ENCODE measurements around the gene FXYD4.
"Not testable (repeated sequence)": the region's sequence is repeated elsewhere in the genome, so short reads cannot be mapped to it uniquely, and the experiment has no call there.

Gene FXYD4

GRCh38 chr10:43327986-43328385, 43.5 kb upstream of the FXYD4 start:
- H3K4me3 ChIP-seq (ENCODE audit: low read length, poor library complexity, severe bottlenecking) = no peak overlapping the region
- H3K36me3 ChIP-seq (ENCODE audit: insufficient read depth, low read length) = no peaks in the 10 kb centered on the region
- H3K4me1 ChIP-seq (ENCODE audit: insufficient read depth, low read length, poor library complexity, severe bottlenecking) = peaks cover 15% of the 10 kb centered on the region
- H4K20me1 ChIP-seq (ENCODE audit: insufficient read depth, low read length, poor library complexity, severe bottlenecking) = no peaks in the 10 kb centered on the region
- no peaks in the 10 kb centered on the region for H3K9me2 ChIP-seq (replicated peaks; ENCODE audit: low read depth, low read length)
- no peaks in the 10 kb centered on the region for H3K27me3 ChIP-seq (ENCODE audit: insufficient read depth, low read length, poor library complexity, severe bottlenecking)
- no peaks in the 10 kb centered on the region for H3K79me2 ChIP-seq (ENCODE audit: insufficient read depth, low read length)
- H3K4me2 ChIP-seq (ENCODE audit: low read depth, low read length, poor library complexity, severe bottlenecking) = no peak overlapping the region
- no peaks in the 10 kb centered on the region for H3K9me3 ChIP-seq (ENCODE audit: insufficient read depth, low read depth, low read length)
- no peak overlapping the region for H2AFZ ChIP-seq (ENCODE audit: low read length)
- no peak for TF ChIP-seq CTCF (conservative IDR thresholded peaks at IDR 0.05; ENCODE audit: low read length)
- TF ChIP-seq EZH2phosphoT487 (IDR thresholded peaks at IDR 0.05; ENCODE audit: borderline replicate concordance) = no peak
- no peak overlapping the region for H3K9ac ChIP-seq (ENCODE audit: low read depth, low read length, poor library complexity, severe bottlenecking)
- H3F3A ChIP-seq (ENCODE audit: low read depth) = no peaks in the 10 kb centered on the region

GRCh38 chr10:43328810-43329209, 42.6 kb upstream of the FXYD4 start:
- peaks cover 17% of the 10 kb centered on the region for H3K4me1 ChIP-seq (ENCODE audit: insufficient read depth, low read length, poor library complexity, severe bottlenecking)
- H3K9me2 ChIP-seq (replicated peaks; ENCODE audit: low read depth, low read length); H3K36me3 ChIP-seq (ENCODE audit: insufficient read depth, low read length); H2AFZ ChIP-seq (ENCODE audit: low read length); H3K27me3 ChIP-seq (ENCODE audit: insufficient read depth, low read length, poor library complexity, severe bottlenecking); H3K4me2 ChIP-seq (ENCODE audit: low read depth, low read length, poor library complexity, severe bottlenecking); H3K9ac ChIP-seq (ENCODE audit: low read depth, low read length, poor library complexity, severe bottlenecking); H4K20me1 ChIP-seq (ENCODE audit: insufficient read depth, low read length, poor library complexity, severe bottlenecking); H3K9me3 ChIP-seq (ENCODE audit: insufficient read depth, low read depth, low read length); H3K4me3 ChIP-seq (ENCODE audit: low read length, poor library complexity, severe bottlenecking); H3K79me2 ChIP-seq (ENCODE audit: insufficient read depth, low read length); H3F3A ChIP-seq (ENCODE audit: low read depth): not testable (repeated sequence)

- not testable (repeated sequence) for H3K27me3 ChIP-seq (ENCODE audit: insufficient read depth, low read length, poor library complexity, severe bottlenecking); H3K4me2 ChIP-seq (ENCODE audit: low read depth, low read length, poor library complexity, severe bottlenecking); H2AFZ ChIP-seq (ENCODE audit: low read length); H3K9ac ChIP-seq (ENCODE audit: low read depth, low read length, poor library complexity, severe bottlenecking); H3F3A ChIP-seq (ENCODE audit: low read depth); H3K36me3 ChIP-seq (ENCODE audit: insufficient read depth, low read length); H3K79me2 ChIP-seq (ENCODE audit: insufficient read depth, low read length); H3K4me3 ChIP-seq (ENCODE audit: low read length, poor library complexity, severe bottlenecking); H3K9me2 ChIP-seq (replicated peaks; ENCODE audit: low read depth, low read length); H4K20me1 ChIP-seq (ENCODE audit: insufficient read depth, low read length, poor library complexity, severe bottlenecking); H3K9me3 ChIP-seq (ENCODE audit: insufficient read depth, low read depth, low read length)
- H3K4me1 ChIP-seq (ENCODE audit: insufficient read depth, low read length, poor library complexity, severe bottlenecking) = peaks cover 17% of the 10 kb centered on the region
These were observed 42.1 kb upstream of the FXYD4 start for GRCh38 chr10:43329246-43329885.

GRCh38 chr10:43330049-43330823, 41.2 kb upstream of the FXYD4 start:
- H3K4me1 ChIP-seq (ENCODE audit: insufficient read depth, low read length, poor library complexity, severe bottlenecking) = peaks cover 17% of the 10 kb centered on the region
- not testable (repeated sequence) for H2AFZ ChIP-seq (ENCODE audit: low read length); H3K36me3 ChIP-seq (ENCODE audit: insufficient read depth, low read length); H3K4me2 ChIP-seq (ENCODE audit: low read depth, low read length, poor library complexity, severe bottlenecking); H3K9me2 ChIP-seq (replicated peaks; ENCODE audit: low read depth, low read length); H4K20me1 ChIP-seq (ENCODE audit: insufficient read depth, low read length, poor library complexity, severe bottlenecking); H3K27me3 ChIP-seq (ENCODE audit: insufficient read depth, low read length, poor library complexity, severe bottlenecking); H3K79me2 ChIP-seq (ENCODE audit: insufficient read depth, low read length); H3K9ac ChIP-seq (ENCODE audit: low read depth, low read length, poor library complexity, severe bottlenecking); H3K9me3 ChIP-seq (ENCODE audit: insufficient read depth, low read depth, low read length); H3K4me3 ChIP-seq (ENCODE audit: low read length, poor library complexity, severe bottlenecking); H3F3A ChIP-seq (ENCODE audit: low read depth)

GRCh38 chr10:43330824-43331127, 40.7 kb upstream of the FXYD4 start:
- not testable (repeated sequence) for H3K4me2 ChIP-seq (ENCODE audit: low read depth, low read length, poor library complexity, severe bottlenecking); H3K4me3 ChIP-seq (ENCODE audit: low read length, poor library complexity, severe bottlenecking); H3K27me3 ChIP-seq (ENCODE audit: insufficient read depth, low read length, poor library complexity, severe bottlenecking); H2AFZ ChIP-seq (ENCODE audit: low read length); H3K9me2 ChIP-seq (replicated peaks; ENCODE audit: low read depth, low read length); H3K9ac ChIP-seq (ENCODE audit: low read depth, low read length, poor library complexity, severe bottlenecking); H3K36me3 ChIP-seq (ENCODE audit: insufficient read depth, low read length); H4K20me1 ChIP-seq (ENCODE audit: insufficient read depth, low read length, poor library complexity, severe bottlenecking); H3F3A ChIP-seq (ENCODE audit: low read depth); H3K9me3 ChIP-seq (ENCODE audit: insufficient read depth, low read depth, low read length); H3K79me2 ChIP-seq (ENCODE audit: insufficient read depth, low read length)
- H3K4me1 ChIP-seq (ENCODE audit: insufficient read depth, low read length, poor library complexity, severe bottlenecking) = peaks cover 17% of the 10 kb centered on the region
